GM21723 (cell line): ENCODE results near the gene TMEM231.
"Not testable (repeated sequence)": the region's sequence is repeated elsewhere in the genome, so short reads cannot be mapped to it uniquely, and the experiment has no call there.

Experiments
- ATAC-seq: cut with Tn5 transposase; IDR thresholded peaks from one replicate; pipeline ENCODE4 v1.9.1; 2021; ENCODE audit warnings: mild to moderate bottlenecking, moderate library complexity; ENCODE audit not compliant: unreplicated experiment

Gene TMEM231

GRCh38 chr16:75534560-75535205 is 21.4 kb downstream of the TMEM231 start:
- ATAC-seq: no peak

- no peak for ATAC-seq
Measured at GRCh38 chr16:75532791-75533190, 23.3 kb downstream of the TMEM231 start.

- ATAC-seq: no peak
Measured at GRCh38 chr16:75532142-75532765, 23.8 kb downstream of the TMEM231 start.

GRCh38 chr16:75529959-75530358 is 26.1 kb downstream of the TMEM231 start:
- ATAC-seq: no peak

- no peak for ATAC-seq
Measured at GRCh38 chr16:75529056-75529905, 26.8 kb downstream of the TMEM231 start.

- ATAC-seq: no peak
Measured at GRCh38 chr16:75527825-75528299, 28.2 kb downstream of the TMEM231 start.

GRCh38 chr16:75526032-75526790 is 29.8 kb downstream of the TMEM231 start:
- ATAC-seq: no peak

- ATAC-seq: no peak
Measured at GRCh38 chr16:75519175-75519574, 36.9 kb downstream of the TMEM231 start.

- ATAC-seq: not testable (repeated sequence)
Measured at GRCh38 chr16:75516189-75516966, 39.7 kb downstream of the TMEM231 start.

GRCh38 chr16:75514296-75514695 is 41.8 kb downstream of the TMEM231 start:
- no peak for ATAC-seq

GRCh38 chr16:75506574-75506973 is 49.5 kb downstream of the TMEM231 start:
- no peak for ATAC-seq

- no peak for ATAC-seq
Measured at GRCh38 chr16:75506107-75506506, 49.9 kb downstream of the TMEM231 start.

- no peak for ATAC-seq
Measured at GRCh38 chr16:75503801-75504200, 52.3 kb downstream of the TMEM231 start.

GRCh38 chr16:75502916-75503605 is 53.0 kb downstream of the TMEM231 start:
- no peak for ATAC-seq

GRCh38 chr16:75501820-75502219 is 54.2 kb downstream of the TMEM231 start:
- ATAC-seq: not testable (repeated sequence)

GRCh38 chr16:75501359-75501758 is 54.7 kb downstream of the TMEM231 start:
- no peak for ATAC-seq

GRCh38 chr16:75498605-75499322 is 57.3 kb downstream of the TMEM231 start:
- ATAC-seq: not testable (repeated sequence)

- ATAC-seq: no peak
Measured at GRCh38 chr16:75497558-75497957, 58.5 kb downstream of the TMEM231 start.
